ENCODE measurements around the gene PRKN.

DNA sequence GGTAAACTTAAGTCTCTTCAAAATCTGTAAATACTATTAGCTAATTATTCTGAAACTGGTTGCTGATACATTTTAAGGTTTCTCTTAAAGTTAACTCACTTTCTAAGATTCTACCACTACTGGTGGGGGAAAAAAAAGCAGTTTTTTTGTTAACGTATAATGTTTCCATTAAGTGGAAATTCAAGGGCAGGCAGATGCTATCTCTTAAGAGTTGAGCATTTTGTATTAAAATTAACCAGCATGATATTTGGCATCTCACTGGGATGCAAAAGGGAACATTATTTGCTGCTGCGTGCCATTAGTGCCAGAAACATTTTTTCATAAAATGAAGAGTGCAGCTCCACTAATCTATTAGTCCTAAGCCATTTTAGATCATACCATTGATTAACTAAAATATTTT is 246.2 kb downstream of the PRKN start:
- TF ChIP-seq, protein P1, sequence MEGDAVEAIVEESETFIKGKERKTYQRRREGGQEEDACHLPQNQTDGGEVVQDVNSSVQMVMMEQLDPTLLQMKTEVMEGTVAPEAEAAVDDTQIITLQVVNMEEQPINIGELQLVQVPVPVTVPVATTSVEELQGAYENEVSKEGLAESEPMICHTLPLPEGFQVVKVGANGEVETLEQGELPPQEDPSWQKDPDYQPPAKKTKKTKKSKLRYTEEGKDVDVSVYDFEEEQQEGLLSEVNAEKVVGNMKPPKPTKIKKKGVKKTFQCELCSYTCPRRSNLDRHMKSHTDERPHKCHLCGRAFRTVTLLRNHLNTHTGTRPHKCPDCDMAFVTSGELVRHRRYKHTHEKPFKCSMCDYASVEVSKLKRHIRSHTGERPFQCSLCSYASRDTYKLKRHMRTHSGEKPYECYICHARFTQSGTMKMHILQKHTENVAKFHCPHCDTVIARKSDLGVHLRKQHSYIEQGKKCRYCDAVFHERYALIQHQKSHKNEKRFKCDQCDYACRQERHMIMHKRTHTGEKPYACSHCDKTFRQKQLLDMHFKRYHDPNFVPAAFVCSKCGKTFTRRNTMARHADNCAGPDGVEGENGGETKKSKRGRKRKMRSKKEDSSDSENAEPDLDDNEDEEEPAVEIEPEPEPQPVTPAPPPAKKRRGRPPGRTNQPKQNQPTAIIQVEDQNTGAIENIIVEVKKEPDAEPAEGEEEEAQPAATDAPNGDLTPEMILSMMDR (IDR thresholded peaks at IDR 0.05) = no peak
- no peak for TF ChIP-seq ZFX (IDR thresholded peaks at IDR 0.05; ENCODE audit: borderline replicate concordance)

Data from 22Rv1 (cell line).